K562 (cell line): ENCODE data around the gene GIMAP1. TPM values are rescaled to one million over a fixed set of nuclear protein-coding genes. Genes with fewer than 3 reads are reported as not detected.

Experiments used
- ATAC-seq: fragments of 200-7000 bp; cut with Tn5 transposase; 3 replicates; pipeline ENCODE4 v1.9.1; 2020; ENCODE audit warnings: moderate library complexity
- BruUV-seq: library from RNA; stranded (reverse); fragments of 400-500 nt; replicated peaks from 2 replicates; lab custom pipeline; 2021; lab: Mats Ljungman, UMichigan
- CTCF ChIA-PET: fragments of 300-600 bp; formaldehyde crosslinking; extraction: SDS; loops from one replicate; lab custom pipeline; 2021; ENCODE audit warnings: low intra/inter-chr PET ratio; lab: Yijun Ruan, JAX
- POLR2A ChIA-PET: fragments of 300-600, 350-650 bp; sonication (Branson Sonifier 250); formaldehyde crosslinking; extraction: SDS; loops from one replicate; lab custom pipeline; 2021; ENCODE audit warnings: antibody characterized with exemption, inconsistent platforms; lab: Yijun Ruan, JAX
- DNase-seq, 4 experiments: peaks; one replicate each; pipeline versions ENCODE4 v3.0.0 to v3.0.0-alpha.2; 2011 to 2018; ENCODE audit warnings: low spot score in 3 of 4, mixed read lengths in 3 of 4; ENCODE audit errors: extremely low read depth in 1 of 4
- FAIRE-seq: peaks from 2 replicates; lab custom pipeline; 2011; peaks lifted over from hg19 to GRCh38; lab: Jason Lieb, UNC
- H2AFZ ChIP-seq: 2 replicates; pipeline ENCODE4 v1.6.0; 2011; ENCODE audit warnings: low read depth, low read length, control low read depth, inconsistent platforms
- H3K27ac ChIP-seq: fragments of 200-600 bp; 3 replicates; pipeline ENCODE4 v1.8.0; 2011; ENCODE audit warnings: low read depth, mild to moderate bottlenecking, control low read depth, inconsistent platforms, low read length, moderate library complexity, mixed read lengths; ENCODE audit errors: extremely low read depth
- H3K27me3 ChIP-seq, 2 experiments: fragments of 300-600 bp in 1 of 2; 2 replicates in 1 of 2; 3 replicates in 1 of 2; pipeline versions ENCODE4 v1.6.0 to v1.8.0; 2011; ENCODE audit warnings: inconsistent platforms in 2 of 2, low read length in 2 of 2, mild to moderate bottlenecking in 1 of 2, mixed read lengths in 1 of 2, moderate library complexity in 1 of 2; ENCODE audit not compliant: control insufficient read depth in 2 of 2, insufficient read depth in 2 of 2
- H3K36me3 ChIP-seq: fragments of 300-600 bp; 3 replicates; pipeline ENCODE4 v1.8.0; 2011; ENCODE audit warnings: mild to moderate bottlenecking, low read length, inconsistent platforms; ENCODE audit not compliant: control insufficient read depth, insufficient read depth
- H3K4me1 ChIP-seq, 2 experiments: fragments of 200-600 bp in 1 of 2; replicated peaks in 1 of 2; 2 replicates in 1 of 2; 3 replicates in 1 of 2; pipeline versions ENCODE4 v1.5.1 to v1.8.0; 2011; ENCODE audit warnings: inconsistent platforms in 2 of 2, low read length in 2 of 2, mild to moderate bottlenecking in 1 of 2, mixed read lengths in 1 of 2, moderate library complexity in 1 of 2; ENCODE audit not compliant: control insufficient read depth in 2 of 2, insufficient read depth in 2 of 2
- H3K4me2 ChIP-seq: 2 replicates; pipeline ENCODE4 v1.6.1; 2011; ENCODE audit warnings: low read length, control low read depth, inconsistent platforms, mixed read lengths; ENCODE audit not compliant: insufficient read depth
- H3K4me3 ChIP-seq: fragments of 200-600 bp; sonication (generic), shearing (Covaris generic); 2 replicates; pipeline ENCODE4 v1.5.1; 2016; ENCODE audit warnings: control low read depth, inconsistent platforms
- H3K79me2 ChIP-seq: fragments of 200-600 bp; 3 replicates; pipeline ENCODE4 v1.8.0; 2011; ENCODE audit warnings: low read length, inconsistent platforms; ENCODE audit not compliant: control insufficient read depth, insufficient read depth
- H3K9ac ChIP-seq, 2 experiments: 2 replicates each; pipeline versions ENCODE4 v1.6.0 to v1.6.1; 2011; ENCODE audit warnings: low read depth in 2 of 2, low read length in 2 of 2, control low read depth in 1 of 2, inconsistent platforms in 1 of 2, mild to moderate bottlenecking in 1 of 2, mixed read lengths in 1 of 2; ENCODE audit not compliant: insufficient read depth in 1 of 2
- H3K9me1 ChIP-seq: one replicate; pipeline ENCODE4 v1.6.0; 2011; ENCODE audit warnings: inconsistent platforms, mild to moderate bottlenecking, low read length, moderate library complexity; ENCODE audit not compliant: control insufficient read depth, insufficient read depth
- H3K9me3 ChIP-seq: replicated peaks from 2 replicates; pipeline ENCODE4 v1.5.1; 2011; ENCODE audit warnings: low read depth, low read length, inconsistent platforms; ENCODE audit not compliant: control insufficient read depth, insufficient read depth
- H4K20me1 ChIP-seq: replicated peaks from 2 replicates; pipeline ENCODE4 v1.6.1; 2011; ENCODE audit warnings: low read length, inconsistent platforms, mixed read lengths; ENCODE audit not compliant: control insufficient read depth, insufficient read depth
- ARID2 ChIP-seq: fragments of 450-650 bp; IDR thresholded peaks from 2 replicates; pipeline ENCODE4 v1.6.1; 2017; ENCODE audit warnings: antibody characterized with exemption, mild to moderate bottlenecking
- BRCA1 ChIP-seq, 2 experiments: fragments of 450-650 bp in 1 of 2; sonication (generic) in 1 of 2; formaldehyde crosslinking in 1 of 2; IDR thresholded peaks; 2 replicates each; pipeline versions ENCODE4 v1.5.0 to v1.6.1; 2017 to 2020; ENCODE audit warnings: mild to moderate bottlenecking in 1 of 2, missing genetic modification reagents in 1 of 2
- HDAC3 ChIP-seq: fragments of 450-650 bp; IDR thresholded peaks from 2 replicates; pipeline ENCODE4 v1.6.1; 2018; ENCODE audit warnings: borderline replicate concordance, mild to moderate bottlenecking, moderate library complexity; ENCODE audit not compliant: partially characterized antibody
- KLF13 ChIP-seq: fragments of 450-650 bp; IDR thresholded peaks from 2 replicates; pipeline ENCODE4 v1.6.1; 2016; ENCODE audit warnings: missing genetic modification characterization, low read depth, mild to moderate bottlenecking, missing compliant biosample characterization, moderate library complexity, borderline replicate concordance
- NFYB ChIP-seq: IDR thresholded peaks from 2 replicates; pipeline ENCODE4 v1.6.1; 2011; ENCODE audit warnings: mild to moderate bottlenecking, moderate library complexity; ENCODE audit not compliant: insufficient read length; ENCODE audit errors: extremely low read depth
- POLR2AphosphoS5 ChIP-seq: IDR thresholded peaks from 2 replicates; pipeline ENCODE4 v1.6.1; 2011; ENCODE audit warnings: mild to moderate bottlenecking, low read depth, low read length, moderate library complexity; ENCODE audit not compliant: control insufficient read depth, insufficient read depth
- PTTG1 ChIP-seq: fragments of 450-650 bp; IDR thresholded peaks from 2 replicates; pipeline ENCODE4 v1.6.1; 2016; ENCODE audit warnings: low read depth, mild to moderate bottlenecking, missing genetic modification characterization, missing compliant biosample characterization
- RBM17 ChIP-seq: fragments of 200-400 bp; formaldehyde crosslinking; IDR thresholded peaks from 2 replicates; pipeline ENCODE4 v1.6.1; 2017; ENCODE audit warnings: low read depth, mild to moderate bottlenecking, low read length, borderline replicate concordance
- SLC30A9 ChIP-seq: fragments of 250-450 bp; sonication (Bioruptor Pico); IDR thresholded peaks from 2 replicates; pipeline ENCODE4 v1.8.0; 2022; ENCODE audit warnings: mild to moderate bottlenecking, moderate library complexity
- SRF ChIP-seq, 2 experiments: fragments of 250-450, 450-650 bp in 1 of 2; sonication (Bioruptor Pico) in 1 of 2; sonication (generic) in 1 of 2; formaldehyde crosslinking; IDR thresholded peaks; 2 replicates each; pipeline versions ENCODE4 v1.5.0 to v1.5.1; 2020 to 2022; ENCODE audit warnings: mild to moderate bottlenecking in 1 of 2, missing genetic modification reagents in 1 of 2
- ZNF124 ChIP-seq: sonication (generic); formaldehyde crosslinking; IDR thresholded peaks from 2 replicates; pipeline ENCODE4 v1.8.1; 2022; ENCODE audit warnings: missing genetic modification reagents
- ZNF143 ChIP-seq: sonication (generic); formaldehyde crosslinking; IDR thresholded peaks from 2 replicates; pipeline ENCODE4 v1.9.0; 2022; ENCODE audit warnings: mild to moderate bottlenecking, missing genetic modification reagents
- ZNF232 ChIP-seq: sonication (generic); formaldehyde crosslinking; IDR thresholded peaks from 2 replicates; pipeline ENCODE4 v1.8.0; 2022; ENCODE audit warnings: mild to moderate bottlenecking, missing genetic modification reagents
- ZNF354B ChIP-seq: fragments of 250-450 bp; sonication (Bioruptor Pico); IDR thresholded peaks from 2 replicates; pipeline ENCODE4 v1.4.0; 2020
- ZNF57 ChIP-seq: fragments of 450-650 bp; formaldehyde crosslinking; IDR thresholded peaks from 2 replicates; pipeline ENCODE4 v1.4.0; 2020; ENCODE audit warnings: mild to moderate bottlenecking, moderate library complexity
- ZNF707 ChIP-seq: fragments of 250-450 bp; sonication (Bioruptor Pico); conservative IDR thresholded peaks from 2 replicates; pipeline ENCODE4 v1.8.0; 2022; ENCODE audit warnings: inconsistent platforms, mild to moderate bottlenecking, moderate library complexity
- WGBS: fragments of 100-300 bp; shearing (Covaris generic); methylation state at CpG from one replicate; pipeline ENCODE4 v1.1.6; 2016; ENCODE audit warnings: low coverage, mixed read lengths; ENCODE audit not compliant: insufficient coverage; ENCODE audit errors: missing lambda C conversion rate; 5-methylcytosine and 5-hydroxymethylcytosine counted together
- in situ Hi-C: fragments of 300-500 bp; cut with MboI; formaldehyde crosslinking; loops from 4 replicates; pipeline ENCODE4 v1.15.0; 2018; ENCODE audit warnings: inconsistent platforms, mixed read lengths
- intact Hi-C: fragments of 100-400 bp; cut with micrococcal nuclease; formaldehyde crosslinking; loops from 2 replicates; pipeline ENCODE4 v1.14.2; 2022
- polyA plus RNA-seq, 8 experiments: library from polyadenylated mRNA; depleted of rRNA in 4 of 8; stranded (reverse) in 5 of 8; unstranded in 3 of 8; fragments of >200 nt; fragmentation: Nextera tagmentation in 2 of 8; fragmentation: Illumina TruSeq in 1 of 8; extraction: Ambion mirVana in 2 of 8; extraction: Trizol in 1 of 8; gene quantifications; 2 replicates each; pipeline versions ENCODE4 v1.2.1 to v1.2.3, GENCODE V29; 2011 to 2014; ENCODE audit warnings: inconsistent platforms in 1 of 8, missing spikeins in 1 of 8
- total RNA-seq, 7 experiments: library from RNA; depleted of rRNA in 6 of 7; stranded (reverse); fragments of >200 nt in 6 of 7; fragmentation: Illumina TruSeq in 2 of 7; extraction: Trizol in 2 of 7; gene quantifications; 2 replicates each; pipeline versions ENCODE4 v1.2.1 to v1.2.3, GENCODE V29; 2011 to 2021; ENCODE audit warnings: low replicate concordance in 1 of 7
- TF ChIP-seq, protein P1 (sequence below): sonication (generic); formaldehyde crosslinking; IDR thresholded peaks from 2 replicates; pipeline ENCODE4 v1.8.1; 2023; ENCODE audit warnings: mild to moderate bottlenecking, missing genetic modification reagents

The GIMAP1 gene
- total and polyA plus RNA-seq, 9 of the 15 experiments (the other 6 are each of a cell fraction or from before 2014, with no cell fraction given), result 0.04 to 0.13 TPM; not detected in 7

GRCh38 chr7:150753239-150753638, 36.8 kb downstream of the GIMAP1 start:
- Histone ChIP-seq H3K4me3 (no peak overlapping the region), H3K9ac (no peak overlapping the region), H3K4me1 (no peaks in the 10 kb centered on the region), H3K36me3 (no peaks in the 10 kb centered on the region), H3K27ac (no peak overlapping the region), H3K9me3 (no peaks in the 10 kb centered on the region), H3K27me3 (peaks cover 9 to 23% of the 10 kb centered on the region in 2 experiments), H3K9me1 (no peaks in the 10 kb centered on the region), H4K20me1 (no peaks in the 10 kb centered on the region), H3K79me2 (no peaks in the 10 kb centered on the region), H2AFZ (no peak overlapping the region), H3K4me2 (no peak overlapping the region)
- 2% methylated on average over 6 of the region's 6 CpGs for WGBS
- POLR2A ChIA-PET, result interaction anchor here (0.7 to 1.0 kb wide), 2 partner anchors 9 to 11 kb away, joined by 3 read pairs; no protein-coding TSS in a partner anchor
- CTCF ChIA-PET, result no interaction called here
- intact Hi-C loops, result loop anchor here (10.0 kb wide), 2 partner anchors 228 to 398 kb away; no protein-coding TSS in a partner anchor
- DNase-seq, result peak in 1 of 4 experiments; percentile 3
- BruUV-seq, result no TSS peak
- FAIRE-seq, result no peak
- in situ Hi-C loops, result loop anchor here (25.0 kb wide), 1 partner anchor 466 kb away; no protein-coding TSS in a partner anchor
- no peak for TF ChIP-seq SRF (CRISPR knock-in tag; IDR thresholded peaks at IDR 0.05)
- no peak for TF ChIP-seq BRCA1 (IDR thresholded peaks at IDR 0.05)
- TF ChIP-seq BRCA1 (CRISPR knock-in tag; IDR thresholded peaks at IDR 0.05), result no peak
- TF ChIP-seq HDAC3, result no peak
- no peak for TF ChIP-seq ZNF354B (CRISPR knock-in tag)
- TF ChIP-seq ZNF143 (CRISPR knock-in tag), result no peak
- TF ChIP-seq POLR2AphosphoS5, result no peak
- TF ChIP-seq, protein P1, sequence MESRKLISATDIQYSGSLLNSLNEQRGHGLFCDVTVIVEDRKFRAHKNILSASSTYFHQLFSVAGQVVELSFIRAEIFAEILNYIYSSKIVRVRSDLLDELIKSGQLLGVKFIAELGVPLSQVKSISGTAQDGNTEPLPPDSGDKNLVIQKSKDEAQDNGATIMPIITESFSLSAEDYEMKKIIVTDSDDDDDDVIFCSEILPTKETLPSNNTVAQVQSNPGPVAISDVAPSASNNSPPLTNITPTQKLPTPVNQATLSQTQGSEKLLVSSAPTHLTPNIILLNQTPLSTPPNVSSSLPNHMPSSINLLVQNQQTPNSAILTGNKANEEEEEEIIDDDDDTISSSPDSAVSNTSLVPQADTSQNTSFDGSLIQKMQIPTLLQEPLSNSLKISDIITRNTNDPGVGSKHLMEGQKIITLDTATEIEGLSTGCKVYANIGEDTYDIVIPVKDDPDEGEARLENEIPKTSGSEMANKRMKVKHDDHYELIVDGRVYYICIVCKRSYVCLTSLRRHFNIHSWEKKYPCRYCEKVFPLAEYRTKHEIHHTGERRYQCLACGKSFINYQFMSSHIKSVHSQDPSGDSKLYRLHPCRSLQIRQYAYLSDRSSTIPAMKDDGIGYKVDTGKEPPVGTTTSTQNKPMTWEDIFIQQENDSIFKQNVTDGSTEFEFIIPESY (CRISPR knock-in tag), result no peak
- no peak for TF ChIP-seq PTTG1
- no peak for TF ChIP-seq KLF13 (tag)
- TF ChIP-seq ZNF707 (CRISPR knock-in tag), result no peak
- no peak for TF ChIP-seq ZNF232 (CRISPR knock-in tag)
- no peak for TF ChIP-seq RBM17
- TF ChIP-seq ZNF57 (CRISPR knock-in tag), result no peak
- no peak for TF ChIP-seq NFYB
- no peak for TF ChIP-seq ARID2
- no peak for TF ChIP-seq SLC30A9 (CRISPR knock-in tag)
- no peak for TF ChIP-seq ZNF124 (CRISPR knock-in tag)
- ATAC-seq, result no peak
